Calu3 (cell line): ENCODE measurements around the gene RBP7. TPM values are rescaled to one million over a fixed set of nuclear protein-coding genes. Genes with fewer than 3 reads are reported as not detected.

Source experiments
- BruUV-seq: library from RNA; stranded (reverse); fragments of 400-500 nt; replicated peaks from 2 replicates; lab custom pipeline; 2021; lab: Mats Ljungman, UMichigan
- CTCF ChIA-PET: fragments of 300-600 bp; sonication (Branson Sonifier 250); formaldehyde crosslinking; loops from one replicate; lab custom pipeline; 2022; ENCODE audit warnings: antibody characterized with exemption; lab: Charles Lee
- DNase-seq: peaks from one replicate; pipeline ENCODE4 v3.0.0; 2022
- H3K27ac Mint-ChIP-seq: one replicate; pipeline ENCODE4 v1.8.0; 2022; ENCODE audit warnings: mixed read lengths; ENCODE audit not compliant: unreplicated experiment
- H3K27me3 Mint-ChIP-seq: one replicate; pipeline ENCODE4 v1.8.0; 2022; ENCODE audit warnings: mixed read lengths; ENCODE audit not compliant: unreplicated experiment
- H3K36me3 Mint-ChIP-seq: one replicate; pipeline ENCODE4 v1.8.0; 2022; ENCODE audit warnings: mild to moderate bottlenecking, moderate library complexity, mixed read lengths; ENCODE audit not compliant: insufficient read depth, unreplicated experiment
- H3K4me1 Mint-ChIP-seq: one replicate; pipeline ENCODE4 v1.8.0; 2022; ENCODE audit warnings: mild to moderate bottlenecking, low read depth, mixed read lengths; ENCODE audit not compliant: unreplicated experiment
- H3K4me3 Mint-ChIP-seq: one replicate; pipeline ENCODE4 v1.8.0; 2022; ENCODE audit warnings: mild to moderate bottlenecking, low read depth, moderate library complexity, mixed read lengths; ENCODE audit not compliant: unreplicated experiment
- H3K9me3 Mint-ChIP-seq: one replicate; pipeline ENCODE4 v1.8.0; 2022; ENCODE audit warnings: low read depth, mixed read lengths; ENCODE audit not compliant: unreplicated experiment
- CTCF ChIP-seq: fragments of 200-600 bp; IDR thresholded peaks from one replicate; pipeline ENCODE4 v1.8.0; 2022; ENCODE audit warnings: antibody characterized with exemption; ENCODE audit not compliant: unreplicated experiment
- intact Hi-C: fragments of 100-400 bp; cut with micrococcal nuclease; formaldehyde crosslinking; loops from one replicate; pipeline ENCODE4 v1.10.0; 2022; ENCODE audit not compliant: unreplicated experiment
- total RNA-seq: library from RNA; stranded (reverse); gene quantifications from 2 replicates; pipeline ENCODE4 v1.2.3, GENCODE V29; 2022

The RBP7 gene
- total RNA-seq, 1 experiment from 2014 or later = 0.83 TPM

DNA sequence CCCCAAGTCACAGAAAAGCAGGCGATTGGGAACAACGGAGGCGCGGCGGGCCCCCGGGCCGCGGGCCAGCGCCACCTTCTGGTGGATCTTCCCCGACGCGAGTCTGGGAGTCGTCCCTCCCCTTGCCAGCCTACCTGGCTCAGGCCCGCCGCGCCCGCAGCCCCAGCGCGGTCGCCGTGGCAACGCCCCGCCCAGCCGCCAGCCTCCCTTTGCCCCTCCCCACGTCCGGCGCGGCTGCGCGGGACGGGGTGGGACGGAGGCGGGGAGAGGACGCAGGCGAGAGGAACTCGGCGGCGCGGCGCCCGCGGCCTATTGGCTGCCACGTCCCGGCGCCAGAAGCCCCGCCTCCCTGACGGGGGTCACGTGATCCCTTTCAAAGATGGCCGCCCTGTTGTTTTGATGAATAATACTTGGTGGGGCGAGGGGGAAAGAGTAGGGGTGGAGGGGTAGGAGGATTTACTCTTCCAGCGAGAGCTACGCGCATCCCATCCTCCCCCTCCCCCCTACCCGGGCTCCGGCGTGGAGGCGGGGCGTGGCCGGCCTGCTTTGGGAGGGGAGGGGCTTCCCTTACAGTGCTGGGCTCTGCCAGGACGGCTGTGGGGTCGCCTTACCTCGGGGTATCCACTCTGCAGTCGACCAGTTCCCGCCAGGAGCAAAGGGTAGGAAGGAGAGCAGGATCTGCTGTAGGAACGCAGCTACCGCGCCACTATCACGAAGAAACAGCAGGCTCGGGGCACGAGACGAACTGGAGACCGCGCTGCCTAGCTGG is 35.7 kb downstream of the RBP7 start, which contains the start of gene UBE4B:
UBE4B (plus strand) TSS at position 369 of the 769 bp plus-strand sequence. CDS start 713 bp downstream, outside the sequence.
- Mint-ChIP-seq H3K4me1 (no peaks in the 10 kb centered on the region), H3K27ac (peak within 1 kb of the TSS; percentile 63), H3K4me3 (peak within 1 kb of the TSS; percentile 91), H3K9me3 (no peaks in the 10 kb centered on the region), H3K27me3 (no peaks in the 10 kb centered on the region), H3K36me3 (peaks cover 24% of the 10 kb centered on the region)
- TSS peak; percentile 63 for BruUV-seq
- CTCF ChIA-PET = interaction anchor here (1.1 to 1.4 kb wide), 2 partner anchors 89 to 91 kb away, joined by 3 to 6 read pairs; partner anchors contain the start of genes LZIC and NMNAT1
- peak; percentile 97 for DNase-seq
- TF ChIP-seq CTCF = peak; percentile 57
- intact Hi-C loops = loop anchor here (2.0 kb wide), 1 partner anchor 90 kb away; the partner anchor contains the start of genes LZIC and NMNAT1

DNA sequence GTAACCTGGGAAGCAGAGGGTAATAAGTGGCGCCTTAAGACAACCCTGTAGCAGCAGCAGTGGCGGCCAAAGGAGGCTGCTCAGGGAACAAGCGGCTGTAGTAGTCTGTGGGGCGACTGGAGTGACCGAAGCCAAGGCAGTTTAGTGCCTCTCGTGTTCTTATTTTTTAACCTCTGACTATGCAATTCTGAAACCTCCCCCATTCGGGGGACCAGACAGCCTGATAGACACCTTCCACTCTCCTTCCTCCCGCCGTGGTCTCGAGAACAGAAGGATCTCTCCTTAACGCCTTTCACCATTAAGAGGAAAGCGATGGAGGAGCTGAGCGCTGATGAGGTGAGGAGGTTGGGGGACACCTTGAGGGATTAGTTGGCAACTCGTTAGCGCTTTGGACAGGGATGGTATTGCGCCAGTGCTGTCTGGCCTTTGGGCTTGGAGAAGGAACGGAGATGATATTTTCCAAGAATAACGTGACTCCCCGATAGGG is 36.4 kb downstream of the RBP7 start:
- Mint-ChIP-seq H3K27ac (peak overlapping the region; percentile 63), H3K36me3 (peaks cover 27% of the 10 kb centered on the region), H3K4me1 (no peaks in the 10 kb centered on the region), H3K4me3 (peak overlapping the region; percentile 91), H3K27me3 (no peaks in the 10 kb centered on the region), H3K9me3 (no peaks in the 10 kb centered on the region)
- intact Hi-C loops = loop anchor here (2.0 kb wide), 1 partner anchor 91 kb away; the partner anchor contains the start of genes LZIC and NMNAT1
- CTCF ChIA-PET = interaction anchor here (0.5 to 1.4 kb wide), 4 partner anchors 90 to 156 kb away, joined by 3 to 6 read pairs (median 4); partner anchors contain the start of genes LZIC and NMNAT1
- no TSS peak for BruUV-seq
- peak; percentile 24 for DNase-seq
- no peak for TF ChIP-seq CTCF

- CTCF ChIA-PET = no interaction called here
- intact Hi-C loops = no loop called here
- TF ChIP-seq CTCF = no peak
- no peak for DNase-seq
- no TSS peak for BruUV-seq
- Mint-ChIP-seq H3K27me3 (no peaks in the 10 kb centered on the region), H3K9me3 (no peaks in the 10 kb centered on the region), H3K27ac (no peak overlapping the region), H3K36me3 (peaks cover 12% of the 10 kb centered on the region), H3K4me1 (peaks cover 10% of the 10 kb centered on the region), H3K4me3 (no peak overlapping the region)
Measured at GRCh38 chr1:10042746-10043145, 45.7 kb downstream of the RBP7 start.

- BruUV-seq = no TSS peak
- TF ChIP-seq CTCF = no peak
- Mint-ChIP-seq H3K4me3 (no peak overlapping the region), H3K36me3 (peaks cover 1% of the 10 kb centered on the region), H3K4me1 (peaks cover 10% of the 10 kb centered on the region), H3K9me3 (no peaks in the 10 kb centered on the region), H3K27me3 (no peaks in the 10 kb centered on the region), H3K27ac (no peak overlapping the region)
- CTCF ChIA-PET = no interaction called here
- intact Hi-C loops = no loop called here
- no peak for DNase-seq
Measured at GRCh38 chr1:10045480-10046355, 48.7 kb downstream of the RBP7 start.
